ENCODE results near the gene SRY. TPM values are rescaled to one million over a fixed set of nuclear protein-coding genes. Genes with fewer than 3 reads are reported as not detected.

Gene SRY
- total and polyA plus RNA-seq, 2 of the 4 experiments (the other 2 are of a cell fraction): not detected

DNA sequence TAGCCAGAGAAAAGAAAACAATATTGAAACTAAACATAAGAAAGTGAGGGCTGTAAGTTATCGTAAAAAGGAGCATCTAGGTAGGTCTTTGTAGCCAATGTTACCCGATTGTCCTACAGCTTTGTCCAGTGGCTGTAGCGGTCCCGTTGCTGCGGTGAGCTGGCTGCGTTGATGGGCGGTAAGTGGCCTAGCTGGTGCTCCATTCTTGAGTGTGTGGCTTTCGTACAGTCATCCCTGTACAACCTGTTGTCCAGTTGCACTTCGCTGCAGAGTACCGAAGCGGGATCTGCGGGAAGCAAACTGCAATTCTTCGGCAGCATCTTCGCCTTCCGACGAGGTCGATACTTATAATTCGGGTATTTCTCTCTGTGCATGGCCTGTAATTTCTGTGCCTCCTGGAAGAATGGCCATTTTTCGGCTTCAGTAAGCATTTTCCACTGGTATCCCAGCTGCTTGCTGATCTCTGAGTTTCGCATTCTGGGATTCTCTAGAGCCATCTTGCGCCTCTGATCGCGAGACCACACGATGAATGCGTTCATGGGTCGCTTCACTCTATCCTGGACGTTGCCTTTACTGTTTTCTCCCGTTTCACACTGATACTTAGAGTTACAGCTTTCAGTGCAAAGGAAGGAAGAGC lies 488 bp downstream of the SRY start:
- no peaks in the 10 kb centered on the region for H4K20me1 ChIP-seq (ENCODE audit: insufficient read depth, low read length)

More for the DNA sequence above, 488 bp downstream of the SRY start:
- H2BK15ac ChIP-seq (ENCODE audit: low read depth, low read length): no peak overlapping the region
- intact Hi-C loops (cut with micrococcal nuclease): no loop called here
- no peak overlapping the region for H2BK20ac ChIP-seq (ENCODE audit: low read depth, low read length)
- no peaks in the 10 kb centered on the region for H3K9me3 ChIP-seq (ENCODE audit: control insufficient read depth, insufficient read depth, low read length)
- H3K4ac ChIP-seq (ENCODE audit: low read depth, low read length): no peak overlapping the region
- no peak overlapping the region for H3K27ac ChIP-seq (ENCODE audit: insufficient read depth, low read length)
- BruUV-seq (replicated peaks): no TSS peak
- no peak overlapping the region for H2BK5ac ChIP-seq (ENCODE audit: low read depth, low read length, poor library complexity, severe bottlenecking)
- no peak overlapping the region for H4K5ac ChIP-seq (ENCODE audit: low read depth, low read length)
- H4K91ac ChIP-seq (ENCODE audit: insufficient read depth, low read depth, low read length): no peak overlapping the region
- ChIA-PET POLR2A (ENCODE audit: unreplicated experiment) (no interaction called here), CTCF (no interaction called here)
- H3K23ac ChIP-seq (ENCODE audit: low read depth, low read length): no peak overlapping the region
- no peak overlapping the region for H2AFZ ChIP-seq (replicated peaks; ENCODE audit: low read length, poor library complexity)
- H3K79me1 ChIP-seq (ENCODE audit: low read depth in 1 of 2, low read length in 2 of 2): no peaks in the 10 kb centered on the region
- dilution Hi-C loops (cut with HindIII; ENCODE audit: low sequenced_read_pairs, unreplicated experiment): no loop called here
- H3K56ac ChIP-seq (ENCODE audit: extremely low read depth, insufficient read depth, low read length): no peak overlapping the region
- TF ChIP-seq RFX5 (IDR thresholded peaks at IDR 0.05; ENCODE audit: low read depth, low read length): no peak
- no peak for TF ChIP-seq POLR2A (IDR thresholded peaks at IDR 0.05; ENCODE audit: low read depth, low read length)
- no peak for TF ChIP-seq NFE2L2 (IDR thresholded peaks at IDR 0.05; ENCODE audit: low read depth, low read length)
- no peak for TF ChIP-seq RCOR1 (IDR thresholded peaks at IDR 0.05; ENCODE audit: insufficient replicate concordance, low read length)
- TF ChIP-seq MAZ (IDR thresholded peaks at IDR 0.05; ENCODE audit: borderline replicate concordance, low read depth, low read length): no peak
- TF ChIP-seq SMC3 (IDR thresholded peaks at IDR 0.05; ENCODE audit: low read depth, low read length): no peak
- TF ChIP-seq FOS (IDR thresholded peaks at IDR 0.05; ENCODE audit: low read depth, low read length): no peak
- no peak for TF ChIP-seq MAFK (IDR thresholded peaks at IDR 0.05; ENCODE audit: low read depth, low read length)
- TF ChIP-seq, protein P1, sequence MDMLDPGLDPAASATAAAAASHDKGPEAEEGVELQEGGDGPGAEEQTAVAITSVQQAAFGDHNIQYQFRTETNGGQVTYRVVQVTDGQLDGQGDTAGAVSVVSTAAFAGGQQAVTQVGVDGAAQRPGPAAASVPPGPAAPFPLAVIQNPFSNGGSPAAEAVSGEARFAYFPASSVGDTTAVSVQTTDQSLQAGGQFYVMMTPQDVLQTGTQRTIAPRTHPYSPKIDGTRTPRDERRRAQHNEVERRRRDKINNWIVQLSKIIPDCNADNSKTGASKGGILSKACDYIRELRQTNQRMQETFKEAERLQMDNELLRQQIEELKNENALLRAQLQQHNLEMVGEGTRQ (IDR thresholded peaks at IDR 0.05; ENCODE audit: low read depth, low read length): no peak
- TF ChIP-seq CHD1 (IDR thresholded peaks at IDR 0.05; ENCODE audit: low read depth, low read length): no peak
- no peak for TF ChIP-seq BHLHE40 (IDR thresholded peaks at IDR 0.05; ENCODE audit: low read depth, low read length)
- no peak for TF ChIP-seq MXI1 (IDR thresholded peaks at IDR 0.05; ENCODE audit: borderline replicate concordance, low read depth, low read length)
- no peak for TF ChIP-seq CEBPB (IDR thresholded peaks at IDR 0.05; ENCODE audit: low read depth, low read length)
- TF ChIP-seq, protein P2, sequence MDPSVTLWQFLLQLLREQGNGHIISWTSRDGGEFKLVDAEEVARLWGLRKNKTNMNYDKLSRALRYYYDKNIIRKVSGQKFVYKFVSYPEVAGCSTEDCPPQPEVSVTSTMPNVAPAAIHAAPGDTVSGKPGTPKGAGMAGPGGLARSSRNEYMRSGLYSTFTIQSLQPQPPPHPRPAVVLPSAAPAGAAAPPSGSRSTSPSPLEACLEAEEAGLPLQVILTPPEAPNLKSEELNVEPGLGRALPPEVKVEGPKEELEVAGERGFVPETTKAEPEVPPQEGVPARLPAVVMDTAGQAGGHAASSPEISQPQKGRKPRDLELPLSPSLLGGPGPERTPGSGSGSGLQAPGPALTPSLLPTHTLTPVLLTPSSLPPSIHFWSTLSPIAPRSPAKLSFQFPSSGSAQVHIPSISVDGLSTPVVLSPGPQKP (IDR thresholded peaks at IDR 0.05; ENCODE audit: borderline replicate concordance, low read depth, low read length): no peak
- no peak for TF ChIP-seq RAD21 (IDR thresholded peaks at IDR 0.05; ENCODE audit: low read length)
- TF ChIP-seq CTCF (conservative IDR thresholded peaks at IDR 0.05; ENCODE audit: low read depth, low read length): no peak
- H4K8ac ChIP-seq (ENCODE audit: low read depth in 2 of 2, low read length in 2 of 2): no peak overlapping the region
- no peak overlapping the region for H3K18ac ChIP-seq (ENCODE audit: low read depth, low read length)
- H3K27me3 ChIP-seq (ENCODE audit: control insufficient read depth, insufficient read depth, low read length): no peaks in the 10 kb centered on the region
- H3K9me1 ChIP-seq (ENCODE audit: insufficient read depth, low read length): no peaks in the 10 kb centered on the region
- no peaks in the 10 kb centered on the region for H3K4me1 ChIP-seq (ENCODE audit: control insufficient read depth, insufficient read depth, low read length)
- no peak overlapping the region for H2BK120ac ChIP-seq (ENCODE audit: low read depth, low read length)
- H3K14ac ChIP-seq (replicated peaks; ENCODE audit: low read depth, low read length): no peak overlapping the region
- in situ Hi-C loops (cut with MboI; ENCODE audit: low sequenced_read_pairs): no loop called here
- DNase-seq (no peak), ATAC-seq (ENCODE audit: low read depth) (no peak)
- no peak overlapping the region for H3K9ac ChIP-seq (ENCODE audit: low read depth, low read length)
- WGBS, 2 experiments (ENCODE audit: extremely low coverage in 2 of 2, insufficient read length in 1 of 2): no CpG with 5 or more reads among the region's 28 CpGs
- H2AK5ac ChIP-seq (ENCODE audit: low read depth, low read length): no peak overlapping the region
- H3K4me3 ChIP-seq (ENCODE audit: insufficient read depth, low read depth, low read length): no peak overlapping the region
- no peak overlapping the region for H3K4me2 ChIP-seq (ENCODE audit: low read depth, low read length)
- H2AK9ac ChIP-seq (replicated peaks; ENCODE audit: low read depth, low read length, poor library complexity): no peak overlapping the region
- H3K36me3 ChIP-seq (ENCODE audit: control insufficient read depth, insufficient read depth, low read length): no peaks in the 10 kb centered on the region
